ENCODE data around the gene PIP5K1C. TPM values are rescaled to one million over a fixed set of nuclear protein-coding genes. Genes with fewer than 3 reads are reported as not detected.

PIP5K1C gene
- total RNA-seq (ENCODE audit: insufficient read depth, low replicate concordance) = 25.0 TPM

GRCh38 chr19:3700242-3701032, at the start of gene PIP5K1C:
Gene PIP5K1C (minus strand): TSS chr19:3700468. CDS start chr19:3700390, 78 bp downstream.
- DNase-seq (ENCODE audit: low spot score) = peak; percentile 81

GRCh38 chr19:3748965-3749364, 48.7 kb upstream of the PIP5K1C start:
- no peak for DNase-seq (ENCODE audit: low spot score)

- no peak for DNase-seq (ENCODE audit: low spot score)
Observed at GRCh38 chr19:3746371-3747056, 46.2 kb upstream of the PIP5K1C start.

DNA sequence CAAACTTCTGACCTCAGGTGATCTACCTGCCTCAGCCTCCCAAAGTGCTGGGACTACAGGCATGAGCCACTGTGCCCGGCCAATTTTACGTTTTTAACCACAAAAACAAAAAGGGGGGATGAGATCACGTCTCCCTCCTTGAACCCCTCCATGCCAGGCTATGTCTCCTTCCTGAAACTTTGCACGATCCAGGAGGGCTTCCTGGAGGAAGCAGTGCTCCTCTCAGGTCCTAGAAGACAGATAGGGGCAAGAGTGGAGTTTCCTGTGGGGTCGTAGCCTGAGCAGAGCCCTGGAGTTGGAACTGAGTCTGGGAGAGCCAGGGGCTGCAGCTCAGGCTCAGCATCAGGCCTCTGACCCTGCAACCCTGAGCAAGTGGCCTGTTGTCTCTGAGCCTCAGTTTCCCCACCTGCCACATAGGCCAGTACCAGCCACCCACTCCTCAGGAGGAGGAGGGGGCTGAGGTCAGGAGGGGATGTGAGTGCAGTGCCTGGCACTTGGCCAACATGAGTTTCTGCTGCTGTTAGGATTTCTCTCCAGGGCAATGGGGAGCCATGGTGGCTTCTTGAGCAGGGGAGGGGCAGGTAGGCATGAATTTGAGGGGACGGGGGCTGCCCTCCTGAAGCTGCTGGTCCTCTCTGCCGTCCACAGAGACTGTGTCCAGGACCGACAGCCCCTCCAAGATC, 45.2 kb upstream of the PIP5K1C start:
- no peak for DNase-seq (ENCODE audit: low spot score)

- DNase-seq (ENCODE audit: low spot score) = no peak
Observed at GRCh38 chr19:3743486-3743885, 43.2 kb upstream of the PIP5K1C start.

DNA sequence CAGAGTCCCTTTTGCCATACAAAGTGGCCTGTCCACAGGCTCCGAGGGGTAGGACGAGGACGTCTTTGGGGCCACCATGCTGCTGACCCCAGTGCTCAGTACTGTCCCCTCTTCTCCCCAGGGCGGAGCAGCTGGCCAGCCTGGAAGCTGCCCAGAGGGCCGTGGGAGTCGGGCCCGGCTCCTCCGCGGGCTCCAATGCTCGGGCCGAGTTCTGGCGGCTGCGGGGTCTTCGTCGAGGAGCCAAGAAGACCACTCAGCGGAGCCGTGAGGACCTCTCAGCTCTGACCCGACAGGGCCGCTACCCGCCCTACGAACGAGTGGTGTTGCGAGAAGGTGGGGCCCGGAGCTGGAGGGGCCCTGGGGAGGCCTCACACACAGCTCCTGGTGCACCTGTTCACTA, 40.2 kb upstream of the PIP5K1C start:
- no peak for DNase-seq (ENCODE audit: low spot score)

- DNase-seq (ENCODE audit: low spot score) = no peak
Observed at GRCh38 chr19:3738477-3739220, 38.4 kb upstream of the PIP5K1C start.

- no peak for DNase-seq (ENCODE audit: low spot score)
Observed at GRCh38 chr19:3737487-3738205, 37.4 kb upstream of the PIP5K1C start.

GRCh38 chr19:3736106-3736724, 35.9 kb upstream of the PIP5K1C start:
- no peak for DNase-seq (ENCODE audit: low spot score)

DNA sequence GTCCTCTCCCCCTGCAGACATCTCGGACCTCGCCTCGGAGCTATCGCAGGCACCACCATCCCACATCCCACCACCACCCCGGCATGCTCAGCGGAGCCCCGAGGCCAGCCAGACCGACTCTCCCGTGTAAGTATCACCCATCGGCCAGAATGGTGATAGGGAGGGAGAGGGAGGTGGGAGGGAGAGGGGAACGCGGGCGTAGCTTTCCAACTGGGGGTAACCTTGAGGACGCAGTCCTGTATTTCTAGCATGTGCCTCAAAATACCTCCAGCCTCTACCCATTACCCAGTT, 34.0 kb upstream of the PIP5K1C start:
- no peak for DNase-seq (ENCODE audit: low spot score)

- DNase-seq (ENCODE audit: low spot score) = no peak
Observed at GRCh38 chr19:3733549-3734309, 33.5 kb upstream of the PIP5K1C start.

GRCh38 chr19:3732108-3732507, 31.8 kb upstream of the PIP5K1C start:
- DNase-seq (ENCODE audit: low spot score) = no peak

DNA sequence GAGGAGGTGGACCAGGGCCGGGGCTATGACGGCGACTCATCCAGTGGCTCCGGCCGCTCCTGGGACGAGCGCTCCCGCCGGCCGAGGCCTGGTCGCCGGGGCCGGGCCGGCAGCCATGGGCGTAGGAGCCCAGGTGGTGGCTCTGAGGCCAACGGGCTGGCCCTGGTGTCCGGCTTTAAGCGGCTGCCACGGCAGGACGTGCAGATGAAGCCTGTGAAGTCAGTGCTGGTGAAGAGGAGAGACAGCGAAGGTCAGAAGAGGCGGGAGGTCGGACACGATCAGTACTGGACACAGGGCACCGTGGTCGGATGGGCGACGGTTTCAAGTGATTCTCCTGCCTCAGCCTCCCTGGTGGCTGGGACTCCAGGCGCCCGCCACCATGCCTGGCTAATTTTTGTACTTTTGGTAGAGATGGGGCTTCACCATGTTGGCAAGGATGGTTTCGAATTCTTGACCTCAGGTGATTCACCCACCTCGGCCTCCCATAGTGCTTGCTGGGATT, 30.2 kb upstream of the PIP5K1C start:
- DNase-seq (ENCODE audit: low spot score) = no peak

GRCh38 chr19:3725640-3726310, 25.5 kb upstream of the PIP5K1C start:
- no peak for DNase-seq (ENCODE audit: low spot score)

DNA sequence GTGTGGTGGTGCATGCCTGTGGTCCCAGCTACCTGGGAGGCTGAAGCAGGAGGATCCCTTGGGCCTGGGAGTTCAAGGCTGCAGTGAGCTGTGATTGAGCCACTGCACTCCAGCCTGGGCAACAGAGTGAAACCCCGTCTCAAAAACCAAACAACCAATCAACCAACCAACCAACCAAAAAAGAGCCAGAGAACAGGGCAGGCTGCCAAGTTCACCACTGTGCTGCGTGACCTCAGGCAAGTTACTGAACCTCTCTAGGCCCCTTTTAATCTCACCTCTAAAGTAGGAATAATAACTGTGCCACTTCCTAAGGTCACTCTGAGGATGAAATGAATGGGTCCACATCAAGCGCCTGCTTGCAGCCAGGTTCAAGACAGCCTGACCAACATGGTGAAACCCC, 24.9 kb upstream of the PIP5K1C start:
- no peak for DNase-seq (ENCODE audit: low spot score)

DNA sequence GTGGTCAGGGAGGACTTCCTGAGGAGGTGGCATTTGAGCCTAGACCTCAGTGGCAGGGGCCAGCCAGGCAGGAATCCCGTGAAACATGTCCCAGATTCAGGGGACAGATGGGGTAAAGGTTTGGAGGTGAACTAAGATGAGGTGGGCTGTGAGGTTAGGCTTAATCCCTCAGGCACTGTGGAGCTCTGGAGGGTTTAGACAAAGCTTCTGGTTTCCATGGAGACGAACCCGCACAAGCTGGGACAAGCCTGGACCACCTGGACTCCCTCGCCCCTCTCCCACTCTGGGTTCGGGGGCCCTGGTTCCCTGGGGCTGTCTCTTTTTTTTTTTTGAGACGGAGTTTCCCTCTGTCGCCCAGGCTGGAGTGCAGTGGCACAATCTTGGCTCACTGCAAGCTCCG, 23.6 kb upstream of the PIP5K1C start:
- no peak for DNase-seq (ENCODE audit: low spot score)

GRCh38 chr19:3723110-3723488, 22.8 kb upstream of the PIP5K1C start:
- no peak for DNase-seq (ENCODE audit: low spot score)

- DNase-seq (ENCODE audit: low spot score) = no peak
Observed at GRCh38 chr19:3722443-3723109, 22.3 kb upstream of the PIP5K1C start.
